Epithelial cell of umbilical artery (primary cell): ENCODE measurements around the gene COX6A1. TPM values are rescaled to one million over a fixed set of nuclear protein-coding genes. Genes with fewer than 3 reads are reported as not detected.

ENCODE experiments used
- total RNA-seq: library from RNA; depleted of rRNA; stranded (reverse); fragments of >200 nt; gene quantifications from 2 replicates; pipeline ENCODE4 v1.2.3, GENCODE V29; 2014

COX6A1 gene
- 374 and 634 TPM in 2 replicates for total RNA-seq

GRCh38 chr12:120437735-120438494 is at the start of gene COX6A1:
Gene COX6A1 (plus strand): TSS chr12:120438113. CDS start chr12:120438127, 14 bp downstream.

DNA sequence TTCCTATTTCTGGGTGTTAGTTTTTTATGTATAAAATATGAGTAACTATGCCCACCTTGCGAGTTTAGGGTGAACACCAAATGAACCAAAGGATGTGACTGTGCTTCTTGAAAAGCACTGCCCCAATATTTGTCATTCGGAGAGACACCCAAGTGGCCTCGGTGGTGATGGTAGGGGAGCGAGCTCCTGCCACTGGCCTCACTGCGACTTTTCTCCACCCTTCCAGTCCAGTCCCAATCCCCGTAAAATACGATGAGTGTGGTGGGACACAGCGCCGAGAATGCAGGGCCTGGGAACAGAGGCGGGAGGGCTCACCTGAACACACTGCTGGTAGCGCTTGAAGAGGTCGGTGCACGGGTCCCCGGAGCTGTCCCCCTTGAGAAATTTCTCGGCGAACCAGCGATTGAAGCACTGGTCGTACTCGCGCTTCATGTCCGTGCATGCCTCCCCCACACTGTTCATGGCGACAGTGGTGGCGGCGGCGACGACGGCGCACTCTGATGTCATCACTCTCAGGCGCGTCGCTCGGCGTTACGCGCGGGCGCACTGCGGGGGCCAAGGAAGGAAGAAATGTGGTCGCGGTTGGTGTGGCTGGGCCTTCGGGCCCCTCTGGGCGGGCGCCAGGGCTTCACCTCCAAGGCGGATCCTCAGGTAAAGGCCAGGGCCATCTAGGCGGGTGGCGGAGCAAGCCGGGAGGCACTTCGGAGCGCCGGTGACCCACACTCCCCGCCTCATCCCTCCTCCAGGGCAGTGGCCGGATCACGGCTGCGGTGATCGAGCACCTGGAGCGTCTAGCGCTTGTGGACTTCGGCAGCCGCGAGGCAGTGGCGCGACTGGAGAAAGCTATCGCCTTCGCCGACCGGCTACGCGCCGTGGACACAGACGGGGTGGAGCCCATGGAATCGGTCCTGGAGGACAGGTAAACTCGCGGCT is 8.3 kb downstream of the COX6A1 start, which contains the start of the genes GATC and TRIAP1:
GATC (plus strand) TSS at position 534 of the 933 bp plus-strand sequence; CDS start at position 571, 37 bp downstream.
TRIAP1 (minus strand) TSS at position 474 of the 933 bp plus-strand sequence; CDS start at position 462, 12 bp downstream.

DNA sequence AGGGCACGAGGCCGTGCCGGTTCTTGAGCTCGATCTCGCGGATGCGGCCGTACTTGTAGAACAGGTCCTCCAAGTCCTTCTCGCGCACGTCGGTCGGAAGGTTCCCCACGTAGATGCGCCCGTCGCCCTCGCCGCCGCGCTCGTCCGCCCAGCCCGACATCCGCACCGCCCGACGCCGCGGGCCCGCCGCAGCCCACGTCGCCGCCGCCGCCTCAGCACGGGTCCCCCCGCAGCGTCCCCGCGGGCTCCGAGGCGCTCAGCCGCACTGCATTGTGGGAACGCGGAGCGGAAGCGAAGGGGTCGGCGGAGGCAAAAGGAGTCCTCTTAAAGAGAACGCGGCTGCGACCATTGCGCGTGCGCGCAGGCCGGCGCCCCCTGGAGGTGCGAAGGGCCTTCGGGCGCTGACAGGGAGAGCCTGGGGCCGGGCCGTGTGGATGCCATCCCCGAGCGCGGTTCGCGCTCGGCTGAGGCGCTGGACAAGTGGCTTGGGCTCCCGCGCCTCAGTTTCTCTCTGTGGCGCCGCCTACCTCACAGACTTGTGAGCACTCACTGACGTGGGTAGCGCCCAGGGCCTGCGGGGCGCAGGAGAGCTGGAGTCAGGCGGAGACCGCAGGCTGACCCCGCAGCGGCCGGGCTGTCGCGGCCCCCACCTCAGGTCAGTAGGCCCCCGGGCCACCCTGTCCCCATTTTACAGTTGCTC is 31.7 kb downstream of the COX6A1 start, which contains the start of gene SRSF9:
SRSF9 (minus strand) TSS at position 299 of the 700 bp plus-strand sequence; CDS start at position 160, 139 bp downstream.

Other genes starting within 250 kb of the COX6A1 start
- gene GCN1, start 243.4 kb upstream of the COX6A1 start, total RNA-seq, result 54.0 and 79.3 TPM in 2 replicates
- 1,981 and 4,006 TPM in 2 replicates for gene RPLP0, start 237.0 kb upstream of the COX6A1 start, total RNA-seq
- 33.7 and 36.7 TPM in 2 replicates for gene PXN, start 172.4 kb upstream of the COX6A1 start, total RNA-seq
- under 0.01 TPM in 2 replicates for gene RNU4-2, start 146.2 kb upstream of the COX6A1 start, total RNA-seq
- under 0.01 TPM in 2 replicates for gene RNU4-1, start 144.9 kb upstream of the COX6A1 start, total RNA-seq
- gene SIRT4, start 135.8 kb upstream of the COX6A1 start, total RNA-seq, result 1.3 and 2.6 TPM in 2 replicates
- gene PLA2G1B, start 110.3 kb upstream of the COX6A1 start, total RNA-seq, result not detected in 2 replicates
- not detected in 2 replicates for gene MSI1, start 68.9 kb upstream of the COX6A1 start, total RNA-seq
- 56.4 and 58.5 TPM in 2 replicates for gene TRIAP1, start 8.3 kb downstream of the COX6A1 start, total RNA-seq
- gene GATC, start 8.3 kb downstream of the COX6A1 start, total RNA-seq, result 21.1 and 24.5 TPM in 2 replicates
- gene SRSF9, start 31.6 kb downstream of the COX6A1 start, total RNA-seq, result 337 and 355 TPM in 2 replicates
- 324 and 483 TPM in 2 replicates for gene DYNLL1, start 58.0 kb downstream of the COX6A1 start, total RNA-seq
- 34.8 and 51.8 TPM in 2 replicates for gene COQ5, start 91.0 kb downstream of the COX6A1 start, total RNA-seq
- 67.5 and 107 TPM in 2 replicates for gene RNF10, start 96.2 kb downstream of the COX6A1 start, total RNA-seq
- gene POP5, start 143.3 kb downstream of the COX6A1 start, total RNA-seq, result 48.3 and 58.1 TPM in 2 replicates
- not detected in 2 replicates for gene CABP1, start 202.5 kb downstream of the COX6A1 start, total RNA-seq
- 82.2 and 82.5 TPM in 2 replicates for gene MLEC, start 249.0 kb downstream of the COX6A1 start, total RNA-seq